Measurements from ENCODE around the gene MED31. TPM values are rescaled to one million over a fixed set of nuclear protein-coding genes. Genes with fewer than 3 reads are reported as not detected.
A peak's percentile ranks its signal among the peaks of the same experiment; 100 is the strongest.

The MED31 gene
- total RNA-seq, 5 donors from 2014 or later (not counting 1 experiment from before 2014, with no cell fraction given), result 18.9 to 26.3 (median 22.1) TPM

DNA sequence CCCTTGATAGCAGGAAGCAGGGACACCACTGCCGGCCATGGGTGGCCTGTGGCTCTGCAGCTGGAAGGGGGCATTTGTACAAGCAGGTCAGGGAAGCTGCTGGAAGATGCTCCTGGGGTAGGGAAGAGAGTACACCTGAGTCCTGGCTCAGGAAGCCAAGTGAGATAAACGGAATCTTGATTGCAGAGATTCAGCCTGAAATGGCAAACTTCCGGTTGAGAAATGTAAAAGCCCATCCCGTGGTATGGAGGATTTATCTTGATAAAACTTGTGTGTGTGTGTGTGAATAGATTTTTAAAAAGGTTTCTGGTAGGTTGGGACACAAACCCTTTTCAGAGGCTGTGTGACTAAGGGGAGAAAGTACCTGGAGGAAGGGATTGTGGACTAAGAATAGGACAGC is 29.8 kb upstream of the MED31 start:
- peaks cover 0 to 10% of the 10 kb centered on the region in 2 experiments for H3K4me1 ChIP-seq (ENCODE audit: control insufficient read depth in 1 of 2, extremely low read depth in 1 of 2, insufficient read depth in 2 of 2, low read length in 2 of 2)
- CTCF ChIA-PET, result no interaction called here
- POLR2A ChIA-PET, result no interaction called here
- H3K4me3 ChIP-seq (ENCODE audit: control insufficient read depth in 1 of 2, extremely low read depth in 1 of 2, low read length in 1 of 2), result no peak overlapping the region
- H3K9me3 ChIP-seq, result no peaks in the 10 kb centered on the region
- DNase-seq, result no peak
- peaks cover 3 to 62% of the 10 kb centered on the region in 2 experiments for H3K27me3 ChIP-seq (replicated peaks in 1 of 2; ENCODE audit: control insufficient read depth in 2 of 2, extremely low read depth in 1 of 2, insufficient read depth in 2 of 2, low read length in 1 of 2)
- ATAC-seq (replicated peaks in 1 of 4), result no peak
- peaks cover 28 to 46% of the 10 kb centered on the region in 2 donors for H3K27me3 Mint-ChIP-seq
- no peak overlapping the region for H3K27ac Mint-ChIP-seq
- H3K36me3 ChIP-seq (ENCODE audit: control insufficient read depth in 2 of 2, extremely low read depth in 1 of 2, insufficient read depth in 1 of 2, low read length in 1 of 2), result no peaks in the 10 kb centered on the region
- 68% methylated on average over 4 of the region's 4 CpGs for WGBS (ENCODE audit: insufficient coverage)
- no peaks in the 10 kb centered on the region for H3K36me3 Mint-ChIP-seq
- peaks cover 11 to 13% (median 12%) of the 10 kb centered on the region in 3 donors for H3K4me1 Mint-ChIP-seq
- H3K9me3 Mint-ChIP-seq, result no peaks in the 10 kb centered on the region
- no peak overlapping the region for H3K27ac ChIP-seq (ENCODE audit: low read length)
- no peak overlapping the region for H3K4me3 Mint-ChIP-seq

DNA sequence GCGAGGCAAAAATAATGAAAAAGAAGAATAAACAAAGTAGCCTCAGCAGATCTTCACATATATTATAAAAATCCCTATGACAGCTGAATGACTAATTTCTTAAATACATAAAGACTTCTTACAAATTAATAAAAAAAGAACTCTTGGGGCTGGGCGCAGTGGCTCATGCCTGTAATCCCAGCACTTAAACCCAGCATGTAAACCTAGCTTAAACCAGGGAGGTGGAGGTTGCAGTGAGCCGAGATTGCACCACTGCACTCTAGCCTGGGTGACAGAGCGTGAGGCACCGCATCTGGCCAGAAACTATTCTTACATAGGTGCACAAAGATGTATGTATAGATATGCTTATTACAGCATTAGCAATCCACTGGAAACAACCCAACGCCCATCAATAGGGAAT is 27.8 kb upstream of the MED31 start:
- ChIA-PET CTCF (no interaction called here), POLR2A (no interaction called here)
- Histone ChIP-seq H3K4me1 (ENCODE audit: control insufficient read depth in 1 of 2, extremely low read depth in 1 of 2, insufficient read depth in 2 of 2, low read length in 2 of 2) (peaks cover 0 to 10% of the 10 kb centered on the region in 2 experiments), H3K27ac (ENCODE audit: low read length) (no peak overlapping the region), H3K27me3 (replicated peaks in 1 of 2; ENCODE audit: control insufficient read depth in 2 of 2, extremely low read depth in 1 of 2, insufficient read depth in 2 of 2, low read length in 1 of 2) (peaks cover 3 to 50% of the 10 kb centered on the region in 2 experiments), H3K4me3 (ENCODE audit: control insufficient read depth in 1 of 2, extremely low read depth in 1 of 2, low read length in 1 of 2) (no peak overlapping the region), H3K9me3 (no peaks in the 10 kb centered on the region), H3K36me3 (ENCODE audit: control insufficient read depth in 2 of 2, extremely low read depth in 1 of 2, insufficient read depth in 1 of 2, low read length in 1 of 2) (no peaks in the 10 kb centered on the region)
- H3K4me1 Mint-ChIP-seq, result peaks cover 11 to 13% (median 12%) of the 10 kb centered on the region in 3 donors
- no CpG with 5 or more reads among the region's 6 CpGs for WGBS (ENCODE audit: insufficient coverage)
- no peaks in the 10 kb centered on the region for H3K36me3 Mint-ChIP-seq
- H3K27ac Mint-ChIP-seq, result no peak overlapping the region
- DNase-seq (no peak), ATAC-seq (replicated peaks in 1 of 4) (no peak)
- H3K9me3 Mint-ChIP-seq, result no peaks in the 10 kb centered on the region
- no peak overlapping the region for H3K4me3 Mint-ChIP-seq
- peaks cover 24 to 34% of the 10 kb centered on the region in 2 donors for H3K27me3 Mint-ChIP-seq

DNA sequence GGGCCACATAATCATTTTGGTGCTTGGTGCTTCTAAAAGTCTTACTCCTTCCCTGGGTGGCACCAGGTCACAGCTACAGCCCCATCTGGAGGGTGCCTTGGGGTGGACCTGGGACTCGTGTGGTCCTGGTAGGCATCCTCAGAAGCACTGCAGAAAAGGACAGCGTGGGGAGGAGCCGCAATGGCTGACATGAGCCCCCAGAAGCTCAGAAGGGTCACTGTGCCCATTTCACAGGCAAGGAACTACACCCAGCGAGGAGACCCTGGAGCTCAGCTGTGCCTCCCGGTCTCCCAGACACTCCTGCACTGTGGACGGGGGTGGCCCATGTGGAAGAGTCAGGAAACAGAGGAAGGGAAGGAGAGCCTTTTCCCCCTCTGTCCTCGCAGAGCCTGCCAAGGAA is 26.5 kb upstream of the MED31 start:
- H3K36me3 ChIP-seq (ENCODE audit: control insufficient read depth in 2 of 2, extremely low read depth in 1 of 2, insufficient read depth in 1 of 2, low read length in 1 of 2), result no peaks in the 10 kb centered on the region
- H3K4me3 ChIP-seq (ENCODE audit: control insufficient read depth in 1 of 2, extremely low read depth in 1 of 2, low read length in 1 of 2), result no peak overlapping the region
- ATAC-seq (replicated peaks in 1 of 4) (no peak), DNase-seq (no peak)
- WGBS (ENCODE audit: insufficient coverage), result 89% methylated on average over 3 of the region's 7 CpGs
- H3K27ac Mint-ChIP-seq, result no peak overlapping the region
- peaks cover 3 to 38% of the 10 kb centered on the region in 2 experiments for H3K27me3 ChIP-seq (replicated peaks in 1 of 2; ENCODE audit: control insufficient read depth in 2 of 2, extremely low read depth in 1 of 2, insufficient read depth in 2 of 2, low read length in 1 of 2)
- H3K4me3 Mint-ChIP-seq, result no peak overlapping the region
- no peak overlapping the region for H3K27ac ChIP-seq (ENCODE audit: low read length)
- no peaks in the 10 kb centered on the region for H3K9me3 ChIP-seq
- CTCF ChIA-PET, result no interaction called here
- H3K4me1 ChIP-seq (ENCODE audit: control insufficient read depth in 1 of 2, extremely low read depth in 1 of 2, insufficient read depth in 2 of 2, low read length in 2 of 2), result peaks cover 0 to 10% of the 10 kb centered on the region in 2 experiments
- peaks cover 11 to 13% (median 12%) of the 10 kb centered on the region in 3 donors for H3K4me1 Mint-ChIP-seq
- peaks cover 23 to 34% of the 10 kb centered on the region in 2 donors for H3K27me3 Mint-ChIP-seq
- POLR2A ChIA-PET, result no interaction called here
- H3K9me3 Mint-ChIP-seq, result no peaks in the 10 kb centered on the region
- no peaks in the 10 kb centered on the region for H3K36me3 Mint-ChIP-seq

DNA sequence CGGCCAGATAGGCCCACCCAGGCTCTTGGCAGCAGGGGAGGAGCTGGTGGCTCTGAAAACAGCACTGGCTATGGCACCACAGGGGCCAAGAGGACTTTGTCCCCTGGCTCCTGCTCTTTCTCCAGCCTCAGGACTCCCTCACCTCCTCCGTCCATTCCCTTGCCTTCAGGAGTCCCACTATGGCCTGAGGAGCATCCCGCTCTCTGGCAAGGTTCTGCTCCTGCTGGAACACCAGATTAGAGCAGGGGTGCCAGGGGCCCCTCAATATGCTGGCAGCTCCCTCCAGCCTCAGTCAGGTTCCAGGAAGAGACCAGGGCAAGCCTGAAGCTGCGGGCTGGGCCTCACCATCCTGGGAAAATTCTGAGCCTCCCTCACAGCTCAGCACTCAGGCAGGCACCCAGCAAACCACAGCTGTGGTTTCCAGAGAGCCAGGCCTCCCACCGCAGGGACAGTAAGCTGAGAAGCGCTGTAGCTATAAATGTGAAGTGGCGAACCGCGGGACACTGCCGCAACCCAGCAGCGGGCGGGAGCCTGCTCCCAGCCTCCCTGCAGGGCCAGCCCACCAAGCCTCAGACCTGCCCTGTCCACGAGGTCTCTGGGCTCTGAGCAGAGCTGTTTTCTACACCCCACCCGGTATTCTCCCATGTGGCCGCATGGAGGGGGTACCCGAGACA is 25.9 kb upstream of the MED31 start:
- Histone ChIP-seq H3K4me1 (ENCODE audit: control insufficient read depth in 1 of 2, extremely low read depth in 1 of 2, insufficient read depth in 2 of 2, low read length in 2 of 2) (peaks cover 0 to 10% of the 10 kb centered on the region in 2 experiments), H3K9me3 (no peaks in the 10 kb centered on the region), H3K36me3 (ENCODE audit: control insufficient read depth in 2 of 2, extremely low read depth in 1 of 2, insufficient read depth in 1 of 2, low read length in 1 of 2) (no peaks in the 10 kb centered on the region), H3K4me3 (ENCODE audit: control insufficient read depth in 1 of 2, extremely low read depth in 1 of 2, low read length in 1 of 2) (no peak overlapping the region), H3K27me3 (replicated peaks in 1 of 2; ENCODE audit: control insufficient read depth in 2 of 2, extremely low read depth in 1 of 2, insufficient read depth in 2 of 2, low read length in 1 of 2) (peaks cover 3 to 36% of the 10 kb centered on the region in 2 experiments), H3K27ac (ENCODE audit: low read length) (no peak overlapping the region)
- ATAC-seq (replicated peaks in 1 of 4) (peak in 1 of 4 experiments; percentile 35), DNase-seq (no peak)
- CTCF ChIA-PET, result no interaction called here
- Mint-ChIP-seq H3K36me3 (no peaks in the 10 kb centered on the region), H3K4me1 (peaks cover 11 to 13% (median 12%) of the 10 kb centered on the region in 3 donors), H3K4me3 (no peak overlapping the region), H3K9me3 (no peaks in the 10 kb centered on the region), H3K27ac (no peak overlapping the region), H3K27me3 (peaks cover 22 to 29% of the 10 kb centered on the region in 2 donors)
- POLR2A ChIA-PET, result no interaction called here
- WGBS (ENCODE audit: insufficient coverage), result 19% methylated on average over 13 of the region's 16 CpGs

DNA sequence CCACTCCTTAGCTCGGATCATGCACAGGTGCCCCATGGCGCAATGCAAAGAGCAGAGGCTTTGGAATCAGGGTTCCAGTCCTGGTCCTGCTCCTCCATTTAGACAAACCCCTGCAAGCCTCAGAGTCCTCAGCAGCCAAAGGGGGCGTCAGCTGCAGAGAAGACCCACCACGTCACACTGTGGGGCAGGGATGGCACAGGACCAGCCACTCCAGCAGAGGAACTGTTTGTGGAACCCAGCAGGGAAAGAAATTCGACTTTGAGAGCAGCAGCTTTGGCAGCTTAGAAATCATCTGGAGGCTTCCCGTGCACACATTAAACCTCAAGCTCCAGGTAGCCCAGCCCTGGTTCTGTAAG is 25.4 kb upstream of the MED31 start:
- Mint-ChIP-seq H3K36me3 (no peaks in the 10 kb centered on the region), H3K4me1 (peaks cover 11 to 13% (median 12%) of the 10 kb centered on the region in 3 donors), H3K4me3 (no peak overlapping the region), H3K9me3 (no peaks in the 10 kb centered on the region), H3K27ac (no peak overlapping the region), H3K27me3 (peaks cover 17 to 23% of the 10 kb centered on the region in 2 donors)
- H3K4me1 ChIP-seq (ENCODE audit: control insufficient read depth in 1 of 2, extremely low read depth in 1 of 2, insufficient read depth in 2 of 2, low read length in 2 of 2), result peaks cover 0 to 10% of the 10 kb centered on the region in 2 experiments
- CTCF ChIA-PET, result interaction anchor here in 1 of 2 donors (0.7 kb wide), 1 partner anchor 17 kb away, joined by 3 read pairs; no protein-coding TSS in a partner anchor
- 75% methylated on average over 6 of the region's 6 CpGs for WGBS (ENCODE audit: insufficient coverage)
- POLR2A ChIA-PET, result no interaction called here
- H3K9me3 ChIP-seq, result no peaks in the 10 kb centered on the region
- DNase-seq (no peak), ATAC-seq (replicated peaks in 1 of 4) (no peak)
- no peak overlapping the region for H3K27ac ChIP-seq (ENCODE audit: low read length)
- H3K4me3 ChIP-seq (ENCODE audit: control insufficient read depth in 1 of 2, extremely low read depth in 1 of 2, low read length in 1 of 2), result no peak overlapping the region
- H3K27me3 ChIP-seq (replicated peaks in 1 of 2; ENCODE audit: control insufficient read depth in 2 of 2, extremely low read depth in 1 of 2, insufficient read depth in 2 of 2, low read length in 1 of 2), result peaks cover 3 to 34% of the 10 kb centered on the region in 2 experiments
- H3K36me3 ChIP-seq (ENCODE audit: control insufficient read depth in 2 of 2, extremely low read depth in 1 of 2, insufficient read depth in 1 of 2, low read length in 1 of 2), result no peaks in the 10 kb centered on the region

DNA sequence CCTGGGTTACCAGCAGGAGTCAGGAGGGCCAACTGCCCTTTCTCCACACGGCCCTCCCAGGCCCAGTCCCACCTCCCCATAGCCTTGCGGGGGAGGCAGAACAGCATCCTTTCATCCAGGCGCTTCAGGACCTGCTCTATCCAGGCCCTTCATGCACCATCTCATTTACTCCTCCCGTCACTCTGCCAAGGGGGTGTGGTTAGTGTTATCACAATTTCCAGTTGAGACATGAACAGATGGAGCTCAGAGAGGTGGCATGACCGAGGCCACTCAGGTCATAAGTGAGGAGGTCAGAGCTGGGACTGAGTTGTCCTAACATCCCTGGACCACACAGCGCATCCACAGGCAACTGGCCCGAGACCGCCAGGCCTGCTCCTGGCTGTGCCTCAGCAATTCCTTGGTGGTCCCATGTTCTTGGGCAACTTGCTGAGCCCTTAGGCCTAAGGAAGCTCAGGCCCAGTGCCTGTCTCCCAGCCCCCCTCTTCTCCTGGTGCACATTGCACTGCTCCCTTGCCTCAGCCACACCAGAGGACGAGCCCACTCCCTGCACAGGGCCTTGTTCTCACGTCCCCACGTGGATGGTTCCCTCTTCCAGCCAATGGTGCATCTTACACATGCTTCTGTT is 23.9 kb upstream of the MED31 start:
- no peaks in the 10 kb centered on the region for H3K9me3 Mint-ChIP-seq
- WGBS (ENCODE audit: insufficient coverage), result 66% methylated on average over 7 of the region's 11 CpGs
- POLR2A ChIA-PET, result no interaction called here

More for the DNA sequence above, 23.9 kb upstream of the MED31 start:
- DNase-seq (no peak), ATAC-seq (replicated peaks in 1 of 4) (no peak)
- no peak overlapping the region for H3K27ac Mint-ChIP-seq
- Histone ChIP-seq H3K9me3 (no peaks in the 10 kb centered on the region), H3K27ac (ENCODE audit: low read length) (no peak overlapping the region), H3K36me3 (ENCODE audit: control insufficient read depth in 2 of 2, extremely low read depth in 1 of 2, insufficient read depth in 1 of 2, low read length in 1 of 2) (no peaks in the 10 kb centered on the region), H3K27me3 (replicated peaks in 1 of 2; ENCODE audit: control insufficient read depth in 2 of 2, extremely low read depth in 1 of 2, insufficient read depth in 2 of 2, low read length in 1 of 2) (peaks cover 3 to 32% of the 10 kb centered on the region in 2 experiments), H3K4me1 (ENCODE audit: control insufficient read depth in 1 of 2, extremely low read depth in 1 of 2, insufficient read depth in 2 of 2, low read length in 2 of 2) (peaks cover 0 to 10% of the 10 kb centered on the region in 2 experiments), H3K4me3 (ENCODE audit: control insufficient read depth in 1 of 2, extremely low read depth in 1 of 2, low read length in 1 of 2) (no peak overlapping the region)
- H3K36me3 Mint-ChIP-seq, result no peaks in the 10 kb centered on the region
- peaks cover 11 to 13% (median 12%) of the 10 kb centered on the region in 3 donors for H3K4me1 Mint-ChIP-seq
- CTCF ChIA-PET, result no interaction called here
- H3K27me3 Mint-ChIP-seq, result peaks cover 8 to 18% of the 10 kb centered on the region in 2 donors
- no peak overlapping the region for H3K4me3 Mint-ChIP-seq

Measured in T-cell (primary cell).